ENCODE data around the gene OSER1. TPM values are rescaled to one million over a fixed set of nuclear protein-coding genes. Genes with fewer than 3 reads are reported as not detected.
A peak's percentile ranks its signal among the peaks of the same experiment; 100 is the strongest.

Gene OSER1
- total RNA-seq, 6 experiments from 2014 or later = 13.0 to 20.4 (median 17.3) TPM

DNA sequence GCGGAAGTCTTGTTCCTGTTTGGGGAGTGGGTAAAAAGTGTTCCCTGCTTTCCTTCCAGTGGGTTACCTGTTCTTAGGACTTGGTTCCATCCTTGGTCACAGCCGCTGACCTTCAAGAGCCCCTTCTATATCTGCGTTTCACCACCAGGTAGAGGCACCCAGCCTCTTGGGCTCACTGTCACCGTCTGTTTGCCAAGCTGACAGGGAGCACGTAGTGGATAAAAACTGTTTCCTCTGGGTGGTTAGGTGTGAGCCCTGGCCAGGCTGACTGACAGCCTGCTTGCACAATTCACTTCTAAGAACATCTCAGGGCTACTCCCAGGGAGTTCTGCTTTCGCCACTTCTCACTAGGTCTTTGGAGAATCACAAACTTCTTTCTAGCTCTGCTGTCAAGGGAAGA, 21.8 kb downstream of the OSER1 start:
- Histone ChIP-seq H3K27ac (no peak overlapping the region), H3K9me3 (no peaks in the 10 kb centered on the region), H3K36me3 (no peaks in the 10 kb centered on the region), H3K4me3 (no peak overlapping the region), H3K27me3 (no peaks in the 10 kb centered on the region), H3K4me1 (no peaks in the 10 kb centered on the region)
- DNase-seq = no peak
- ATAC-seq = no peak
- intact Hi-C loops (cut with DNase I) = loop anchor here in 1 of 2 donors (5.0 kb wide), 1 partner anchor 71 kb away; no protein-coding TSS in a partner anchor
- TF ChIP-seq, protein P1, sequence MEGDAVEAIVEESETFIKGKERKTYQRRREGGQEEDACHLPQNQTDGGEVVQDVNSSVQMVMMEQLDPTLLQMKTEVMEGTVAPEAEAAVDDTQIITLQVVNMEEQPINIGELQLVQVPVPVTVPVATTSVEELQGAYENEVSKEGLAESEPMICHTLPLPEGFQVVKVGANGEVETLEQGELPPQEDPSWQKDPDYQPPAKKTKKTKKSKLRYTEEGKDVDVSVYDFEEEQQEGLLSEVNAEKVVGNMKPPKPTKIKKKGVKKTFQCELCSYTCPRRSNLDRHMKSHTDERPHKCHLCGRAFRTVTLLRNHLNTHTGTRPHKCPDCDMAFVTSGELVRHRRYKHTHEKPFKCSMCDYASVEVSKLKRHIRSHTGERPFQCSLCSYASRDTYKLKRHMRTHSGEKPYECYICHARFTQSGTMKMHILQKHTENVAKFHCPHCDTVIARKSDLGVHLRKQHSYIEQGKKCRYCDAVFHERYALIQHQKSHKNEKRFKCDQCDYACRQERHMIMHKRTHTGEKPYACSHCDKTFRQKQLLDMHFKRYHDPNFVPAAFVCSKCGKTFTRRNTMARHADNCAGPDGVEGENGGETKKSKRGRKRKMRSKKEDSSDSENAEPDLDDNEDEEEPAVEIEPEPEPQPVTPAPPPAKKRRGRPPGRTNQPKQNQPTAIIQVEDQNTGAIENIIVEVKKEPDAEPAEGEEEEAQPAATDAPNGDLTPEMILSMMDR (IDR thresholded peaks at IDR 0.05) = no peak
- TF ChIP-seq POLR2A (IDR thresholded peaks at IDR 0.05) = no peak
- WGBS (ENCODE audit: insufficient coverage, low coverage, low lambda C conversion rate, missing lambda C conversion rate) = 60% methylated on average over 6 of the region's 6 CpGs

DNA sequence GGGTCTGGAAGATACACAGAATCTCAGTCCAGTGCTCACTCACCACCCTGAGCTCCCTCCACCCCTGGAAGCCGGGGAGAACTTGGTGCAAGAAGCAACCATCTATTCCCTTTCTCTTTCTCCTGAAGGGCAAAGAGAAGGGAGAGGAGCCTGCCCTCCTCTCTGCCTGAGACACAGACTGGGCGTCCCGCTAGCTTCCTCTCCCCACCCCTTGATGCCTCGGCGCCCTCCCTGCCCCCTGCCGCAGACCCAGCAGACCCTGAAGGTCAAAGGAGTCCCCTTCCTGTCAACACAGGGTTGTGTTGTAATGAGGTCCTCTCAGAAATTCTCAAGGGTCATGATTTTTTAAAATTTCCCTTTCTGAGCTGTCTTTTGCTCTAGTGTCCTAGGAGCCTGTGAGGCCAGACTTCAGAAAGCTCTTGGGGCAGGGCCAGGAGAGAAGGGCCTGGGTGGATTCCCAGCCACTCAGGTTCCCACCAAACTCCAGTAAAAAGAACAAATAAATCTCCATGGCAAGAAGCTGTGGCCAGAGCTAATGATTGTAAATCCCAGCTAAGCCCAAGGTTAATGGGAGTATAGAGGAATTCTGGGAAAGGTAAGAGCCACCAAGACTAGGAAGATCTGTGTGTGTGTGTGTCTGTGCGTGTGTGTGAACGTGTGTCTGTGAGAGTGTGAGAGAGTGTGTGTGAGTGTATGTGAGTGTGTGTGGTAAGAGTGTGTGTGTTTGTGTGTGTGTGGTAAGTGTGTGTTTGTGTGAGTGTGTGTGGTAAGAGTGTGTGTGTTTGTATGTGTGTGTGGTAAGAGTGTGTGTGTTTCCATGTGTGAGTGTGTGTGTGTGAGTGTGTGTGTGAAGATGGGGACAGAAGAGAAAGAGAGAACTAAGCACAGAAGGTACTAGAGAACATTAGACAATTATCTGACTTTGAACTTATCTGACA, 22.5 kb downstream of the OSER1 start:
- H3K9me3 ChIP-seq = no peaks in the 10 kb centered on the region
- no peaks in the 10 kb centered on the region for H3K36me3 ChIP-seq
- no peak for TF ChIP-seq POLR2A (IDR thresholded peaks at IDR 0.05)
- TF ChIP-seq, protein P1 (IDR thresholded peaks at IDR 0.05) = no peak
- no peaks in the 10 kb centered on the region for H3K4me1 ChIP-seq
- no peak overlapping the region for H3K27ac ChIP-seq
- H3K27me3 ChIP-seq = no peaks in the 10 kb centered on the region
- ATAC-seq (peak; percentile 13 to 21 (median 14)), DNase-seq (no peak)
- WGBS (ENCODE audit: insufficient coverage, low coverage, low lambda C conversion rate, missing lambda C conversion rate) = 20% methylated on average over 7 of the region's 8 CpGs
- intact Hi-C loops (cut with DNase I) = loop anchor here in 1 of 2 donors (5.0 kb wide), 1 partner anchor 71 kb away; no protein-coding TSS in a partner anchor
- peak overlapping the region in 1 of 3 donors; percentile 14 for H3K4me3 ChIP-seq

DNA sequence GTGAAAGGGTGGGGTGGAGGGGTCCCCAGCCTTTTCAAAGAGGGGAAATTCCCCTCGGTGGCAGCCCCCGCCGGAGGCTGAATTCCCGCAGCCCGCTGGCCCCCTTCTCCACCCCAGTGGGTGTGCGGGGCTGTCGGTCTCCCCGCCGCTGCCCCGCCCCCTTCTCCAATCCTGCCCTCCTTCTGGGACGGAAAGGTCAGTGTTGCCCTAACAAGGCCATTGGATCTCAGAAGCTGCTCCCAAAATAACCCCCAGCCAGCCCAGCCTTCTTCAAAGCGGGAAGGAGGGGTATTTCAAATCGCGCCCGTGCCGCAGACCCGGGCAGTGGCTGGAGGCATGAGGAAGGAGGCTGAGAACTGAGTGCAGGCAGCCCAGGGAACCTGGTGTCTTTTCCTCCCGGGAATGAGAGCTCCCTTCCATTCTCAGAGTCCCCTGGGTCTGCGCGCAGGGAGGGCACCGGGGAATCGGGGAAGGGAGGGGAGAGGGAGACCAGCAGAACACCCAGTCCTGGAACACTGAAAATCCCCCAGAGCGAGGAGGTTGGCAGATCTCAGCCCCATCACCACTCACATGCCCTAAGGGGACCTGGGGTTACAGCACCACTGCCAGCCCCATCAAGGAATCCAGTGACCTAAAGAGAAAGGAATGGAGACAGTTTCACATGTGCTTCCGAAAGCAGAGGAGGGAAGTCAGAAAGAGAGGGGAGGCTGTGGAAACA, 23.4 kb downstream of the OSER1 start, which contains the start of gene JPH2:
TSS of gene JPH2 (minus strand) at position 135 of the 718 bp plus-strand sequence. CDS start 483 bp downstream, outside the sequence.
- TF ChIP-seq, protein P1 (IDR thresholded peaks at IDR 0.05) = no peak
- no peak for TF ChIP-seq POLR2A (IDR thresholded peaks at IDR 0.05)
- no peaks in the 10 kb centered on the region for H3K9me3 ChIP-seq
- H3K36me3 ChIP-seq = no peaks in the 10 kb centered on the region
- H3K27ac ChIP-seq = no peak within 1 kb of the TSS
- H3K27me3 ChIP-seq = no peaks in the 10 kb centered on the region
- no peaks in the 10 kb centered on the region for H3K4me1 ChIP-seq
- intact Hi-C loops (cut with DNase I) = loop anchor here in 1 of 2 donors (5.0 kb wide), 1 partner anchor 70 kb away; no protein-coding TSS in a partner anchor
- peak in 1 of 3 donors; percentile 50 for DNase-seq
- ATAC-seq = peak; percentile 15 to 45 (median 24)
- H3K4me3 ChIP-seq = peak within 1 kb of the TSS in 1 of 3 donors; percentile 14
- 3% methylated on average over 13 of the region's 24 CpGs for WGBS (ENCODE audit: insufficient coverage, low coverage, low lambda C conversion rate, missing lambda C conversion rate)

DNA sequence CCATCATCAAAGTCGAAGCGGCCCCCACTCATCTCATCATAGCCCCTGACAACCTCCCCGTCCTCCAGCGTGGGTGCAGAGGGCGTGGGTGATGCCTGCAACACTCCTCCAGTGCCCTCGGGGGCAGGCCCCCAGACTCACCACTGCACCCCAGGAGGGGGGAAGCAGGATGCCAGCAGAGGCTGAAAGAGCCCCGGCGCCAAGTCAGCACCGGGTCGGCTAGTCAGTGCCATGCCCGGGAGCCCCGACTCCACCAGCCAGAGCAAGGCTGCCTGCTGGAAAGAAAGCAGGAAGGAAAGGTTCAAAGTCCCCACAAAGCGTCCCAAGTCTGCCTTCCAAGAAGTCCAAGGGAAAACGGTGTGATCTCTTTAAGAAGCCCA, 23.9 kb downstream of the OSER1 start:
- no peak for TF ChIP-seq POLR2A (IDR thresholded peaks at IDR 0.05)
- TF ChIP-seq, protein P1 (IDR thresholded peaks at IDR 0.05) = no peak
- Histone ChIP-seq H3K27me3 (no peaks in the 10 kb centered on the region), H3K36me3 (no peaks in the 10 kb centered on the region), H3K4me1 (no peaks in the 10 kb centered on the region), H3K4me3 (no peak overlapping the region), H3K9me3 (no peaks in the 10 kb centered on the region), H3K27ac (no peak overlapping the region)
- ATAC-seq (peak in 1 of 4 donors; percentile 7), DNase-seq (no peak)
- intact Hi-C loops (cut with DNase I) = loop anchor here in 1 of 2 donors (5.0 kb wide), 1 partner anchor 69 kb away; no protein-coding TSS in a partner anchor
- 16% methylated on average over 5 of the region's 14 CpGs for whole genome bisulfite sequencing (ENCODE audit: insufficient coverage, low coverage, low lambda C conversion rate, missing lambda C conversion rate)

All from right lobe of liver (tissue), 6 donors.